ENCODE measurements around the gene VEGFA. TPM values are rescaled to one million over a fixed set of nuclear protein-coding genes. Genes with fewer than 3 reads are reported as not detected.

Gene VEGFA
- total RNA-seq, 1 donor from 2014 or later: 137 TPM

DNA sequence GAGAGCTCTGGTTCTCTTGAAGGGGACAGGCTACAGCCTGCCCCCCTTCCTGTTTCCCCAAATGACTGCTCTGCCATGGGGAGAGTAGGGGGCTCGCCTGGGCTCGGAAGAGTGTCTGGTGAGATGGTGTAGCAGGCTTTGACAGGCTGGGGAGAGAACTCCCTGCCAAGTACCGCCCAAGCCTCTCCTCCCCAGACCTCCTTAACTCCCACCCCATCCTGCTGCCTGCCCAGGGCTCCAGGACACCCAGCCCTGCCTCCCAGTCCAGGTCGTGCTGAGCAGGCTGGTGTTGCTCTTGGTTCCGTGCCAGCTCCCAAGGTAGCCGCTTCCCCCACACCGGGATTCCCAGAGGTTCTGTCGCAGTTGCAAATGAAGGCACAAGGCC lies 9.8 kb downstream of the VEGFA start:
- no peaks in the 10 kb centered on the region for H3K9me3 Mint-ChIP-seq (ENCODE audit: low read depth)
- no peaks in the 10 kb centered on the region for H3K27me3 Mint-ChIP-seq (ENCODE audit: low read depth)
- TF ChIP-seq, protein P1, sequence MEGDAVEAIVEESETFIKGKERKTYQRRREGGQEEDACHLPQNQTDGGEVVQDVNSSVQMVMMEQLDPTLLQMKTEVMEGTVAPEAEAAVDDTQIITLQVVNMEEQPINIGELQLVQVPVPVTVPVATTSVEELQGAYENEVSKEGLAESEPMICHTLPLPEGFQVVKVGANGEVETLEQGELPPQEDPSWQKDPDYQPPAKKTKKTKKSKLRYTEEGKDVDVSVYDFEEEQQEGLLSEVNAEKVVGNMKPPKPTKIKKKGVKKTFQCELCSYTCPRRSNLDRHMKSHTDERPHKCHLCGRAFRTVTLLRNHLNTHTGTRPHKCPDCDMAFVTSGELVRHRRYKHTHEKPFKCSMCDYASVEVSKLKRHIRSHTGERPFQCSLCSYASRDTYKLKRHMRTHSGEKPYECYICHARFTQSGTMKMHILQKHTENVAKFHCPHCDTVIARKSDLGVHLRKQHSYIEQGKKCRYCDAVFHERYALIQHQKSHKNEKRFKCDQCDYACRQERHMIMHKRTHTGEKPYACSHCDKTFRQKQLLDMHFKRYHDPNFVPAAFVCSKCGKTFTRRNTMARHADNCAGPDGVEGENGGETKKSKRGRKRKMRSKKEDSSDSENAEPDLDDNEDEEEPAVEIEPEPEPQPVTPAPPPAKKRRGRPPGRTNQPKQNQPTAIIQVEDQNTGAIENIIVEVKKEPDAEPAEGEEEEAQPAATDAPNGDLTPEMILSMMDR (IDR thresholded peaks at IDR 0.05): no peak
- peak overlapping the region; percentile 12 for H3K27ac Mint-ChIP-seq (ENCODE audit: unreplicated experiment)
- H3K4me3 Mint-ChIP-seq (ENCODE audit: unreplicated experiment): no peak overlapping the region
- H3K36me3 Mint-ChIP-seq (ENCODE audit: low read depth): peaks cover 44% of the 10 kb centered on the region
- DNase-seq (ENCODE audit: low spot score): peak; percentile 44
- H3K4me1 Mint-ChIP-seq (ENCODE audit: low read depth): peaks cover 35% of the 10 kb centered on the region

DNA sequence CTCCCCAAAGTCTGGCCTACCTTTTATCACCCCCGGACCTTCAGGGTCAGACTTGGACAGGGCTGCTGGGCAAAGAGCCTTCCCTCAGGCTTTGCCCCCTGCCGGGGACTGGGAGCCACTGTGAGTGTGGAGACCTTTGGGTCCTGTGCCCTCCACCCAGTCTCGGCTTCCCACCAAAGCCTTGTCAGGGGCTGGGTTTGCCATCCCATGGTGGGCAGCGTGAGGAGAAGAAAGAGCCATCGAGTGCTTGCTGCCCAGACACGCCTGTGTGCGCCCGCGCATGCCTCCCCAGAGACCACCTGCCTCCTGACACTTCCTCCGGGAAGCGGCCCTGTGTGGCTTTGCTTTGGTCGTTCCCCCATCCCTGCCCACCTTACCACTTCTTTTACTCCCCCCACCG lies 10.3 kb downstream of the VEGFA start:
- DNase-seq (ENCODE audit: low spot score): no peak
- H3K36me3 Mint-ChIP-seq (ENCODE audit: low read depth): peaks cover 47% of the 10 kb centered on the region
- H3K27ac Mint-ChIP-seq (ENCODE audit: unreplicated experiment): peak overlapping the region; percentile 12
- H3K4me1 Mint-ChIP-seq (ENCODE audit: low read depth): peaks cover 31% of the 10 kb centered on the region
- H3K4me3 Mint-ChIP-seq (ENCODE audit: unreplicated experiment): no peak overlapping the region
- H3K27me3 Mint-ChIP-seq (ENCODE audit: low read depth): no peaks in the 10 kb centered on the region
- H3K9me3 Mint-ChIP-seq (ENCODE audit: low read depth): no peaks in the 10 kb centered on the region
- TF ChIP-seq, protein P1 (IDR thresholded peaks at IDR 0.05): no peak

DNA sequence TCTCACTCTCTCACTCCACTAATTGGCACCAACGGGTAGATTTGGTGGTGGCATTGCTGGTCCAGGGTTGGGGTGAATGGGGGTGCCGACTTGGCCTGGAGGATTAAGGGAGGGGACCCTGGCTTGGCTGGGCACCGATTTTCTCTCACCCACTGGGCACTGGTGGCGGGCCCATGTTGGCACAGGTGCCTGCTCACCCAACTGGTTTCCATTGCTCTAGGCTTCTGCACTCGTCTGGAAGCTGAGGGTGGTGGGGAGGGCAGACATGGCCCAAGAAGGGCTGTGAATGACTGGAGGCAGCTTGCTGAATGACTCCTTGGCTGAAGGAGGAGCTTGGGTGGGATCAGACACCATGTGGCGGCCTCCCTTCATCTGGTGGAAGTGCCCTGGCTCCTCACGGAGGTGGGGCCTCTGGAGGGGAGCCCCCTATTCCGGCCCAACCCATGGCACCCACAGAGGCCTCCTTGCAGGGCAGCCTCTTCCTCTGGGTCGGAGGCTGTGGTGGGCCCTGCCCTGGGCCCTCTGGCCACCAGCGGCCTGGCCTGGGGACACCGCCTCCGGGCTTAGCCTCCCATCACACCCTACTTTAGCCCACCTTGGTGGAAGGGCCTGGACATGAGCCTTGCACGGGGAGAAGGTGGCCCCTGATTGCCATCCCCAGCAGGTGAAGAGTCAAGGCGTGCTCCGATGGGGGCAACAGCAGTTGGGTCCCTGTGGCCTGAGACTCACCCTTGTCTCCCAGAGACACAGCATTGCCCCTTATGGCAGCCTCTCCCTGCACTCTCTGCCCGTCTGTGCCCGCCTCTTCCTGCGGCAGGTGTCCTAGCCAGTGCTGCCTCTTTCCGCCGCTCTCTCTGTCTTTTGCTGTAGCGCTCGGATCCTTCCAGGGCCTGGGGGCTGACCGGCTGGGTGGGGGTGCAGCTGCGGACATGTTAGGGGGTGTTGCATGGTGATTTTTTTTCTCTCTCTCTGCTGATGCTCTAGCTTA lies 11.2 kb downstream of the VEGFA start:
- Mint-ChIP-seq H3K27ac (ENCODE audit: unreplicated experiment) (no peak overlapping the region), H3K4me3 (ENCODE audit: unreplicated experiment) (no peak overlapping the region), H3K4me1 (ENCODE audit: low read depth) (peaks cover 25% of the 10 kb centered on the region), H3K36me3 (ENCODE audit: low read depth) (peaks cover 52% of the 10 kb centered on the region), H3K27me3 (ENCODE audit: low read depth) (no peaks in the 10 kb centered on the region), H3K9me3 (ENCODE audit: low read depth) (no peaks in the 10 kb centered on the region)
- no peak for DNase-seq (ENCODE audit: low spot score)
- TF ChIP-seq, protein P1 (IDR thresholded peaks at IDR 0.05): no peak

DNA sequence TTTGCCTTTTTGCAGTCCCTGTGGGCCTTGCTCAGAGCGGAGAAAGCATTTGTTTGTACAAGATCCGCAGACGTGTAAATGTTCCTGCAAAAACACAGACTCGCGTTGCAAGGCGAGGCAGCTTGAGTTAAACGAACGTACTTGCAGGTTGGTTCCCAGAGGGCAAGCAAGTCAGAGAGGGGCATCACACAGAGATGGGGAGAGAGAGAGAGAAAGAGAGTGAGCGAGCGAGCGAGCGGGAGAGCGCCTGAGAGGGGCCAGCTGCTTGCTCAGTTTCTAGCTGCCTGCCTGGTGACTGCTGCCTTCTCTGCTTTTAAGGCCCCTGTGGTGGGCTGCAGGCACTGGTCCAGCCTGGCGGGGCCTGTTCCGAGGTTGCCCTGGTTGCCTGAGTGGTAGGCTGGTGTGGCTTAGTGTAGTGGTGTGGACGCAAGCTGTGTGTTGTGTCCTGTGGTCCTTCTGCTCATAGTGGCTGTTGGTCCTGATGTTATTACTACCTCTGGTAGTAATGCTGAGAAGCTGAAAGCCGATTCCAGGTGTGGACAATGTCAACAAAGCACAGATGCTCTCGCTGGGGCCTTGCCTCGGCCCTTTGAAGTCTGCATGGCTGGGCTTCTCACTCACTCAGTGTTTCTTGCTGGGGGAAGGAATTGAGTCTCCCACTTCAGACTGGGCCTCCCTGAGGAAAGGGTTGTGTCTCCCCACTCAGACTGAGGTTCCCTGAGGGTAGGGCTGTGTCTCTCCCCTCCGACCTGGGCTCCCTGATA lies 12.1 kb downstream of the VEGFA start:
- H3K27ac Mint-ChIP-seq (ENCODE audit: unreplicated experiment): no peak overlapping the region
- peaks cover 17% of the 10 kb centered on the region for H3K4me1 Mint-ChIP-seq (ENCODE audit: low read depth)
- H3K27me3 Mint-ChIP-seq (ENCODE audit: low read depth): no peaks in the 10 kb centered on the region
- H3K9me3 Mint-ChIP-seq (ENCODE audit: low read depth): no peaks in the 10 kb centered on the region
- peaks cover 50% of the 10 kb centered on the region for H3K36me3 Mint-ChIP-seq (ENCODE audit: low read depth)
- H3K4me3 Mint-ChIP-seq (ENCODE audit: unreplicated experiment): no peak overlapping the region
- TF ChIP-seq, protein P1 (IDR thresholded peaks at IDR 0.05): no peak
- DNase-seq (ENCODE audit: low spot score): no peak

Data from chondrocyte (in vitro differentiated cells).